IMR-90 (cell line): ENCODE results near the gene THSD7B. TPM values are rescaled to one million over a fixed set of nuclear protein-coding genes. Genes with fewer than 3 reads are reported as not detected.
"Not testable (repeated sequence)": the region's sequence is repeated elsewhere in the genome, so short reads cannot be mapped to it uniquely, and the experiment has no call there.

Experiments used
- ATAC-seq: fragments of 200-7000 bp; cut with Tn5 transposase; 2 replicates; pipeline ENCODE4 v1.9.1; 2020; ENCODE audit warnings: low read depth, mild to moderate bottlenecking, moderate library complexity
- BruUV-seq: library from RNA; stranded (reverse); fragments of 400-500 nt; replicated peaks from 2 replicates; lab custom pipeline; 2021; lab: Mats Ljungman, UMichigan
- CTCF ChIA-PET: fragments of 300-600 bp; formaldehyde crosslinking; extraction: SDS; loops from one replicate; lab custom pipeline; 2021; ENCODE audit warnings: antibody characterized with exemption; lab: Yijun Ruan, JAX
- POLR2A ChIA-PET: fragments of 300-600 bp; sonication (Branson Sonifier 250); formaldehyde crosslinking; loops from one replicate; lab custom pipeline; 2022; ENCODE audit warnings: antibody characterized with exemption; ENCODE audit not compliant: unreplicated experiment; lab: Charles Lee
- DNase-seq: peaks from one replicate; pipeline ENCODE4 v3.0.0; 2013
- H2AFZ ChIP-seq: replicated peaks from 2 replicates; pipeline ENCODE3; 2013; ENCODE audit warnings: low read length, mild to moderate bottlenecking; ENCODE audit not compliant: poor library complexity
- H2AK5ac ChIP-seq: 2 replicates; pipeline ENCODE4 v1.6.1; 2013; ENCODE audit warnings: low read depth, low read length, inconsistent platforms
- H2AK9ac ChIP-seq: replicated peaks from 2 replicates; pipeline ENCODE3; 2013; ENCODE audit warnings: mild to moderate bottlenecking, low read depth, low read length, moderate library complexity; ENCODE audit not compliant: poor library complexity
- H2BK120ac ChIP-seq: 2 replicates; pipeline ENCODE4 v1.6.1; 2013; ENCODE audit warnings: low read depth, low read length, inconsistent platforms
- H2BK15ac ChIP-seq: 3 replicates; pipeline ENCODE4 v1.6.1; 2013; ENCODE audit warnings: low read depth, low read length, inconsistent platforms
- H2BK20ac ChIP-seq: 2 replicates; pipeline ENCODE4 v1.6.1; 2013; ENCODE audit warnings: low read depth, mild to moderate bottlenecking, inconsistent platforms, low read length, moderate library complexity
- H2BK5ac ChIP-seq: 2 replicates; pipeline ENCODE4 v1.6.1; 2013; ENCODE audit warnings: mild to moderate bottlenecking, low read depth, low read length, inconsistent platforms; ENCODE audit not compliant: poor library complexity, severe bottlenecking
- H3K14ac ChIP-seq: replicated peaks from 2 replicates; pipeline ENCODE4 v1.6.1; 2013; ENCODE audit warnings: low read depth, low read length, inconsistent platforms
- H3K18ac ChIP-seq: 2 replicates; pipeline ENCODE4 v1.6.1; 2013; ENCODE audit warnings: low read depth, low read length, control low read depth
- H3K23ac ChIP-seq: 2 replicates; pipeline ENCODE4 v1.6.1; 2013; ENCODE audit warnings: low read depth, low read length, inconsistent platforms
- H3K27ac ChIP-seq: 2 replicates; pipeline ENCODE4 v1.5.1; 2013; ENCODE audit warnings: mild to moderate bottlenecking, control low read depth, low read length; ENCODE audit not compliant: insufficient read depth
- H3K27me3 ChIP-seq: 2 replicates; pipeline ENCODE4 v1.6.1; 2013; ENCODE audit warnings: low read length; ENCODE audit not compliant: control insufficient read depth, insufficient read depth
- H3K36me3 ChIP-seq: 2 replicates; pipeline ENCODE4 v1.6.1; 2013; ENCODE audit warnings: low read length, mixed read lengths; ENCODE audit not compliant: control insufficient read depth, insufficient read depth
- H3K4ac ChIP-seq: 2 replicates; pipeline ENCODE4 v1.6.1; 2013; ENCODE audit warnings: low read depth, low read length, inconsistent platforms
- H3K4me1 ChIP-seq: 2 replicates; pipeline ENCODE4 v1.6.1; 2013; ENCODE audit warnings: low read length, mixed read lengths; ENCODE audit not compliant: control insufficient read depth, insufficient read depth
- H3K4me2 ChIP-seq: 2 replicates; pipeline ENCODE4 v1.6.1; 2013; ENCODE audit warnings: low read depth, mild to moderate bottlenecking, control low read depth, low read length, moderate library complexity
- H3K4me3 ChIP-seq: 2 replicates; pipeline ENCODE4 v1.5.1; 2013; ENCODE audit warnings: low read depth, mild to moderate bottlenecking, control low read depth, low read length, moderate library complexity; ENCODE audit not compliant: insufficient read depth
- H3K56ac ChIP-seq: 2 replicates; pipeline ENCODE4 v1.6.1; 2013; ENCODE audit warnings: low read length, inconsistent platforms; ENCODE audit not compliant: insufficient read depth; ENCODE audit errors: extremely low read depth
- H3K79me1 ChIP-seq, 2 experiments: 2 replicates each; pipeline ENCODE4 v1.6.1; 2013; ENCODE audit warnings: low read length in 2 of 2, inconsistent platforms in 1 of 2, low read depth in 1 of 2
- H3K9ac ChIP-seq: 2 replicates; pipeline ENCODE4 v1.6.1; 2013; ENCODE audit warnings: low read depth, low read length, control low read depth
- H3K9me1 ChIP-seq: 2 replicates; pipeline ENCODE4 v1.6.1; 2013; ENCODE audit warnings: low read length, inconsistent platforms; ENCODE audit not compliant: insufficient read depth
- H3K9me3 ChIP-seq: 2 replicates; pipeline ENCODE4 v1.6.1; 2013; ENCODE audit warnings: low read length; ENCODE audit not compliant: control insufficient read depth, insufficient read depth
- H4K20me1 ChIP-seq: 2 replicates; pipeline ENCODE4 v1.6.1; 2013; ENCODE audit warnings: low read length, inconsistent platforms; ENCODE audit not compliant: insufficient read depth
- H4K5ac ChIP-seq: 2 replicates; pipeline ENCODE4 v1.6.1; 2013; ENCODE audit warnings: mild to moderate bottlenecking, low read depth, low read length, control low read depth
- H4K8ac ChIP-seq, 2 experiments: 2 replicates each; pipeline ENCODE4 v1.6.1; 2013; ENCODE audit warnings: low read depth in 2 of 2, low read length in 2 of 2, control low read depth in 1 of 2, inconsistent platforms in 1 of 2
- H4K91ac ChIP-seq: 2 replicates; pipeline ENCODE4 v1.6.1; 2013; ENCODE audit warnings: low read depth, low read length, inconsistent platforms; ENCODE audit not compliant: insufficient read depth
- WGBS, 2 experiments: methylation state at CpG; one replicate each; pipeline versions ENCODE4 v1.1.5 to v1.1.7; 2013; ENCODE audit warnings: missing lambda C conversion rate in 2 of 2; ENCODE audit not compliant: insufficient read length in 1 of 2; ENCODE audit errors: extremely low coverage in 2 of 2; 5-methylcytosine and 5-hydroxymethylcytosine counted together
- dilution Hi-C: fragments of 300-500 bp; cut with HindIII; formaldehyde crosslinking; loops from one replicate; pipeline ENCODE4 v1.14.3; 2018; ENCODE audit warnings: low sequenced_read_pairs; ENCODE audit not compliant: unreplicated experiment
- in situ Hi-C: fragments of 300-500 bp; cut with MboI; formaldehyde crosslinking; loops from 3 replicates; pipeline ENCODE4 v1.14.3; 2019; ENCODE audit warnings: low sequenced_read_pairs, inconsistent platforms, mixed read lengths
- intact Hi-C: fragments of 100-400 bp; cut with micrococcal nuclease; formaldehyde crosslinking; loops from 2 replicates; pipeline ENCODE4 v1.10.0; 2022
- polyA plus RNA-seq, 3 experiments: library from polyadenylated mRNA; depleted of rRNA; stranded (reverse); fragments of >200 nt; gene quantifications; 2 replicates each; pipeline ENCODE4 v1.2.3, GENCODE V29; 2012; ENCODE audit warnings: low replicate concordance in 1 of 3
- total RNA-seq: library from RNA; depleted of rRNA; stranded (reverse); fragments of >200 nt; gene quantifications from 2 replicates; pipeline ENCODE4 v1.2.3, GENCODE V29; 2012
- TF ChIP-seq, protein P1 (sequence below): fragments of 150-350 bp; IDR thresholded peaks from 2 replicates; pipeline ENCODE4 v1.6.1; 2017; ENCODE audit warnings: mild to moderate bottlenecking, antibody characterized with exemption, low read length, low read depth

Gene THSD7B
- total and polyA plus RNA-seq, 2 of the 4 experiments (the other 2 are of a cell fraction) = not detected

DNA sequence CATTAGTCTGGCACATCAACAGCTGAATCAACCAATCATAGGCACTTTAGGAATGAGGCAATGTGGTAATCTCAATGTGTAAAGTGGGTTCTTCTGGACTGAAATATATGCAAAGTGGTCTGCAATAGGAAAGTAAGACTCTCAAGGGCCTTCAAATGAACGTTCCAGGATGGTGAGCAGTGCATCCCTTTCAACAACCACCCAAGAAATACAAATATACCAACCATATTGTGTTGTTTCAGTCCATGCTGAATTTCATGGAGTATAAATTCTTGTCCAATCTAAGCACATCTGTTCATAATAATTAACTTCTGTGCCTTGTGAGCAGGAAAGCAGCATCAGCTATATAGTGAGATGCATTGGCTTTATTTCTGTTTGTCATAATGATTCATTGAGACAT lies 556.2 kb downstream of the THSD7B start:
- no peak overlapping the region for H3K4ac ChIP-seq
- BruUV-seq = no TSS peak
- H3K18ac ChIP-seq = no peak overlapping the region
- dilution Hi-C loops (no loop called here), intact Hi-C loops (no loop called here), in situ Hi-C loops (no loop called here)
- no peak overlapping the region for H4K5ac ChIP-seq
- no peak overlapping the region for H2AFZ ChIP-seq
- H2BK15ac ChIP-seq = no peak overlapping the region
- ATAC-seq = no peak
- H3K23ac ChIP-seq = no peak overlapping the region
- no peak overlapping the region for H3K14ac ChIP-seq
- no peak overlapping the region for H3K9ac ChIP-seq
- H3K4me1 ChIP-seq = no peaks in the 10 kb centered on the region
- no peak overlapping the region for H3K4me3 ChIP-seq
- H3K4me2 ChIP-seq = no peak overlapping the region
- H4K91ac ChIP-seq = no peak overlapping the region
- no peaks in the 10 kb centered on the region for H3K79me1 ChIP-seq
- H2AK9ac ChIP-seq = no peak overlapping the region
- no peaks in the 10 kb centered on the region for H3K27me3 ChIP-seq
- H3K27ac ChIP-seq = no peak overlapping the region
- no peak overlapping the region for H2AK5ac ChIP-seq
- ChIA-PET CTCF (no interaction called here), POLR2A (interaction anchor here (0.6 kb wide), 1 partner anchor 1542 kb away, joined by 5 read pairs; no protein-coding TSS in a partner anchor)
- DNase-seq = no peak
- H3K9me3 ChIP-seq = peaks cover 10% of the 10 kb centered on the region
- no CpG with 5 or more reads among the region's 1 CpG for WGBS, 2 experiments
- no peak overlapping the region for H4K8ac ChIP-seq
- no peak overlapping the region for H2BK20ac ChIP-seq
- H4K20me1 ChIP-seq = no peaks in the 10 kb centered on the region
- no peak overlapping the region for H2BK5ac ChIP-seq
- H3K9me1 ChIP-seq = no peaks in the 10 kb centered on the region
- H3K36me3 ChIP-seq = no peaks in the 10 kb centered on the region
- TF ChIP-seq, protein P1, sequence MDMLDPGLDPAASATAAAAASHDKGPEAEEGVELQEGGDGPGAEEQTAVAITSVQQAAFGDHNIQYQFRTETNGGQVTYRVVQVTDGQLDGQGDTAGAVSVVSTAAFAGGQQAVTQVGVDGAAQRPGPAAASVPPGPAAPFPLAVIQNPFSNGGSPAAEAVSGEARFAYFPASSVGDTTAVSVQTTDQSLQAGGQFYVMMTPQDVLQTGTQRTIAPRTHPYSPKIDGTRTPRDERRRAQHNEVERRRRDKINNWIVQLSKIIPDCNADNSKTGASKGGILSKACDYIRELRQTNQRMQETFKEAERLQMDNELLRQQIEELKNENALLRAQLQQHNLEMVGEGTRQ = no peak
- no peak overlapping the region for H2BK120ac ChIP-seq
- H3K56ac ChIP-seq = no peak overlapping the region

DNA sequence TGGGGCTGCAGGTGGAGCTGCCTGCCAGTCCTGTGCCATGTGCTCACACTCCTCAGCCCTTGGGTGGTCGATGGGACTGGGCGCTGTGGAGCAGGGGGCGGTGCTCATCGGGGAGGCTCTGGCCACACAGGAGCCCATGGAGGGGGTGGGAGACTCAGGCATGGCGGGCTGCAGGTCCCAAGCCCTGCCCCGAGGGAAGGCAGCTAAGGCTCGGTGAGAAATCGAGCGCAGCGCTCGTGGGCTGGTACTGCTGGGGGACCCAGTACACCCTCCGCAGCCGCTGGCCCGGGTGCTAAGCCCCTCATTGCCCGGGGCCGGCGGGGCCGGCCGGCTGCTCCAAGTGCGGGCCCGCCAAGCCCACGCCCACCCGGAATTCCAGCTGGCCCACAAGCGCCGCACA lies 566.2 kb downstream of the THSD7B start:
- ATAC-seq, H3K56ac ChIP-seq: not testable (repeated sequence)

More for the DNA sequence above, 566.2 kb downstream of the THSD7B start:
- H2BK20ac ChIP-seq, H2BK5ac ChIP-seq, H3K79me1 ChIP-seq, H3K9me1 ChIP-seq, H2BK120ac ChIP-seq, H3K23ac ChIP-seq, H3K36me3 ChIP-seq, H3K18ac ChIP-seq, H3K27ac ChIP-seq, H4K8ac ChIP-seq, H3K4ac ChIP-seq, dilution Hi-C loops, H3K4me2 ChIP-seq, H4K91ac ChIP-seq, H2AK9ac ChIP-seq, in situ Hi-C loops, H2AK5ac ChIP-seq, POLR2A ChIA-PET, H3K27me3 ChIP-seq, CTCF ChIA-PET, DNase-seq, BruUV-seq, H2BK15ac ChIP-seq, H4K20me1 ChIP-seq, intact Hi-C loops, H4K5ac ChIP-seq, H3K9ac ChIP-seq, H3K4me3 ChIP-seq, H2AFZ ChIP-seq, H3K4me1 ChIP-seq, H3K14ac ChIP-seq: not testable (repeated sequence)
- peaks cover 11% of the 10 kb centered on the region for H3K9me3 ChIP-seq
- no CpG with 5 or more reads among the region's 25 CpGs for WGBS, 2 experiments
